ENCODE measurements around the gene SLC9C1. TPM values are rescaled to one million over a fixed set of nuclear protein-coding genes. Genes with fewer than 3 reads are reported as not detected.
A peak's percentile ranks its signal among the peaks of the same experiment; 100 is the strongest.

The SLC9C1 gene
- total RNA-seq, 3 donors from 2014 or later: 0.34 to 0.96 (median 0.51) TPM

DNA sequence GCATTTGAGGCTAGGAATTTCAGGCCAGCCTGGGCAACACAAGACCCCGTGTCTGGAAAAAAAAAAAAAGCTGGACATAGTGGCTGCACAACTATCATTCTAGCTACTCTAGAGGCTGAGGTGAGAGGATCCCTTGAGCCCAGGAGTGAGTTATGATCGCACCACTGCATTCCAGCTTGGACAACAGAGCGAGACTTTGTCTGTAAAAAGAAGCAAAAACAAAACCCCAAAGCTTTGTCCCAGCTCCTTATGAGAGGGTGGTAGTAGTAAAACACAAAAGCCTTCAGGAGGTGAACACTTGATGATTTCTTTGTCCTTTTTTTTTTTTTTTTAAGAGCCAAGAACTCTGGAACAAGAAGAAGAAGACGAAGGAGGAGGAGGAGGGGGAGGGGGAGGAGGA lies 37.8 kb upstream of the SLC9C1 start:
- no peak for ATAC-seq
- H3K4me3 ChIP-seq: no peak overlapping the region
- no peak for DNase-seq
- TF ChIP-seq, protein P1, sequence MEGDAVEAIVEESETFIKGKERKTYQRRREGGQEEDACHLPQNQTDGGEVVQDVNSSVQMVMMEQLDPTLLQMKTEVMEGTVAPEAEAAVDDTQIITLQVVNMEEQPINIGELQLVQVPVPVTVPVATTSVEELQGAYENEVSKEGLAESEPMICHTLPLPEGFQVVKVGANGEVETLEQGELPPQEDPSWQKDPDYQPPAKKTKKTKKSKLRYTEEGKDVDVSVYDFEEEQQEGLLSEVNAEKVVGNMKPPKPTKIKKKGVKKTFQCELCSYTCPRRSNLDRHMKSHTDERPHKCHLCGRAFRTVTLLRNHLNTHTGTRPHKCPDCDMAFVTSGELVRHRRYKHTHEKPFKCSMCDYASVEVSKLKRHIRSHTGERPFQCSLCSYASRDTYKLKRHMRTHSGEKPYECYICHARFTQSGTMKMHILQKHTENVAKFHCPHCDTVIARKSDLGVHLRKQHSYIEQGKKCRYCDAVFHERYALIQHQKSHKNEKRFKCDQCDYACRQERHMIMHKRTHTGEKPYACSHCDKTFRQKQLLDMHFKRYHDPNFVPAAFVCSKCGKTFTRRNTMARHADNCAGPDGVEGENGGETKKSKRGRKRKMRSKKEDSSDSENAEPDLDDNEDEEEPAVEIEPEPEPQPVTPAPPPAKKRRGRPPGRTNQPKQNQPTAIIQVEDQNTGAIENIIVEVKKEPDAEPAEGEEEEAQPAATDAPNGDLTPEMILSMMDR (IDR thresholded peaks at IDR 0.05): no peak
- H3K9me3 ChIP-seq: no peaks in the 10 kb centered on the region
- H3K4me1 ChIP-seq (ENCODE audit: low read depth): no peaks in the 10 kb centered on the region
- intact Hi-C loops (cut with DNase I, micrococcal nuclease): no loop called here
- H3K36me3 ChIP-seq (ENCODE audit: low read depth): no peaks in the 10 kb centered on the region

DNA sequence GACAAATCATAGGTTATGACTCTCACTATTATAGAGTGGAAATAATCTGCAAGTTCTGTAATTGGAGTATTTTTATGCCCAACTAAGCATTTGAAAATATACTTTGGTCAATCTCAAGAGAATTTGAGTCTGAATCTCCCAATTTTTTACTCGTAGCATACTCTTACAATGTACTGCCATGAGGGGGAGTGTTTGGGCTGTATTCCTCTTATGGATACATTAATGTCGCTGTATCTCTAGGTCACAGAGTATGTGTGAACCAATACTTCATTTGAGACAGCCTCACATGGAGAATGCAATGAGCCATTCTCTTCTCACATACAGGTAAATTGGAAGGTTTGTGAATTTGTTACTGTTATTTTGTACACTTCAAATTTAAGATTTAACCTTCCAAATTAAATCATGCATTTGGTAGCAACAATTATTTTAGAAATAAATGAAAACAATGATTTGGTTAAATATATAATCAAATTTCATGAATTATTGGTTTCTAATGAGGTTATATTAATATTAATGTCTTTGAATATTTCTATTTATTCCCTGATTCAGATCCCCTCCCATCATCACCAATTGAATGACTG lies 33.4 kb upstream of the SLC9C1 start:
- peak; percentile 97 for ATAC-seq
- intact Hi-C loops (cut with DNase I, micrococcal nuclease): loop anchor here (2.0 to 10.0 kb wide), 2 partner anchors 187 to 191 kb away; no protein-coding TSS in a partner anchor
- TF ChIP-seq, protein P1 (IDR thresholded peaks at IDR 0.05): peak; percentile 52

DNA sequence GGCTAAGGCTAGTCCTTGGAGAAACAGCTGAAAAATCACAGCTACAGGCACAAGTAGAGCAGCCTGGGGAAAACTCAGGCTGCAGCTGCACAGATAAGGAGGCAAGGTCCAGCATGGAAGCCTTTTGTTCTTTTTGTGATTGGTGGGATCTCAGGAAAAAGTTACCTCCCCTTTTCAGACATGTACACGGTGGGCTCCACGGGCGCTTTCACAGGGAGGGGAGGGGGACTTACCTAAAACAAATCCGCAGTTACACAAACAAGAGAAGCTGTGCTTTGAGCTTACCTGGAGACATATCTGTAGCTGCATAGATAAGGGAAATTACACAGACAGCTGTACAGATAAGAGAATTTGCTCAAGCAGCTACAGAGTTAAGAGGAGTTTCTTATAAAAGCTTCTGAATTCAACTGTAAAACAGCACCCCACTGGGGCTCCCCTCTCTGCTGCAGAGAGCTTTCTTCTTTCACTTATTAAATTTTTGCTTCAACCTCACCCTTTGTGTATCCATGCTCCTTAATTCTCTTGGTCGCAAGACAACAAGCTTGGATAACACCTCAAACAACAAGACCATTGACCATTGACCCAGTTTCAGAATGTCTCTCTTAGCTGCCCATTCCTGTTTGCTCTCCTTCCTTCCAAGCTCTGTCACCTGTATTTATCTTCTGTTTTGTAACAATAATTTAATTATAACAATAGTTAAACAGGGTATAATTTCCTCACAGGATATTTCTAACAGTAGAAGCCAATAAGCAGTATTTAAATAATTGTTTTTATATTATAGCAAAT lies 28.0 kb upstream of the SLC9C1 start:
- DNase-seq: no peak
- no peaks in the 10 kb centered on the region for H3K4me1 ChIP-seq (ENCODE audit: low read depth)
- TF ChIP-seq, protein P1 (IDR thresholded peaks at IDR 0.05): no peak
- no peak overlapping the region for H3K4me3 ChIP-seq
- H3K9me3 ChIP-seq: no peaks in the 10 kb centered on the region
- H3K36me3 ChIP-seq (ENCODE audit: low read depth): no peaks in the 10 kb centered on the region
- intact Hi-C loops (cut with DNase I, micrococcal nuclease): loop anchor here in 1 of 2 donors (10.0 kb wide), 1 partner anchor 193 kb away; no protein-coding TSS in a partner anchor
- ATAC-seq: peak; percentile 78

More for the DNA sequence above, 33.4 kb upstream of the SLC9C1 start:
- no peak overlapping the region for H3K4me3 ChIP-seq
- DNase-seq: peak in 1 of 3 donors; percentile 74
- H3K4me1 ChIP-seq (ENCODE audit: low read depth): no peaks in the 10 kb centered on the region
- H3K36me3 ChIP-seq (ENCODE audit: low read depth): no peaks in the 10 kb centered on the region
- H3K9me3 ChIP-seq: no peaks in the 10 kb centered on the region

DNA sequence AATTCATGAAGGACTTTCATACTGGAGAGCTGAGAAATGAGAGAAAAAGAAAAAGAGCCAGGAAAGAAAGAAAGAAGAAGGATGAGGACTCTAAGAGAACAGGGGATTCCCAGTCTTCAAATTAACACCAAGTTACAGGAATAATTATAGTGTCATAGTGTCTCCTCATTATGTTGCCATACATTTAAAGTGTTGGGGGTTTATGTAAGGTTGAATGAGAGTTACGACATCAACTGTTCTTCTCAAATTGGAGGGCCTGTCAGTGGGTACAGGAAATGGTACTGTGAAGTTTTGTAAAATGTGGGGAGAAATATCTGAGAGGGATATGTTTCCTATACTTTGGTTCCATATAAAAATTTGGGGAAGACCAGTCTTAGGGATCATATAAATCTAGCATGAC lies 26.7 kb upstream of the SLC9C1 start:
- intact Hi-C loops (cut with DNase I, micrococcal nuclease): loop anchor here in 1 of 2 donors (10.0 kb wide), 1 partner anchor 194 kb away; no protein-coding TSS in a partner anchor
- DNase-seq (no peak), ATAC-seq (no peak)

DNA sequence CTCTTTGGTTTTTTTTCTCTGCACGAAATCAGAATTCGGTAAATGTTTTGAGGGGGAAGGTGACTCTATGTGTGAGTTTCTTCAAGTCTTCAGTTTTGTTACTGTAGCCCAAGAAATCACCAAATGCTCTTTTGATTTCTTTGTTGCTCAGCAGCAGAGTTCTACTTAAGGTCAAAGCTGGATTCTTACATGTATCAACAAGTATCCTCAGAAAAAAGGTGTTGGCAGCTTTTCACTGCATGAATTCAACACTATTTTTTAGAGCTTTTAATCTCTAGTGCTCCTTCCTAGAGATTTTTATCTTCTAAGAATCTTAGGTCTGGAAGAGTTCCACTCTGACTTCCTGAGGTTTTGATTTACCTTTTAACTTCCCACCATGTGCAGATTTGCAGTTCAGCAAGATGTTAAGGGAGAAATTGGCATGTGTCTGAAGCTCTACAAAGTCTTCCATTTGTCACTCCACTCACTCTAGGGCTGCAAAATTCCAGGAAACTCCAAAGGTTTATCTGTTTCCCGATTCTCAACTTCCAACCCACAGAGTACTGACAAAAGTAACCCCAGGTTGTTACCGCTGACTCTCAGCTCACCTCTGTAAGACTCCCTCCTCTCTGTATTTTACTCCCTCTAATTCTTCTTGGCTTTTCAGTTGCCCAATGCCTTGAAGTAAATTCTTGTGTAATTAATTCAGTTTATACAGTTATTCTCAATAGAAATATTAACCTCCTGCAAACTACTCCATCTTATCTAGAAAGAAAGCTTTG lies 25.7 kb upstream of the SLC9C1 start:
- Histone ChIP-seq H3K4me1 (ENCODE audit: low read depth) (no peaks in the 10 kb centered on the region), H3K4me3 (no peak overlapping the region), H3K9me3 (peaks cover 7% of the 10 kb centered on the region), H3K36me3 (ENCODE audit: low read depth) (no peaks in the 10 kb centered on the region)
- DNase-seq (no peak), ATAC-seq (no peak)
- TF ChIP-seq, protein P1 (IDR thresholded peaks at IDR 0.05): no peak
- intact Hi-C loops (cut with DNase I, micrococcal nuclease): loop anchor here in 1 of 2 donors (10.0 kb wide), 1 partner anchor 195 kb away; no protein-coding TSS in a partner anchor

More for the DNA sequence above, 26.7 kb upstream of the SLC9C1 start:
- peaks cover 7% of the 10 kb centered on the region for H3K9me3 ChIP-seq
- H3K4me1 ChIP-seq (ENCODE audit: low read depth): no peaks in the 10 kb centered on the region
- TF ChIP-seq, protein P1 (IDR thresholded peaks at IDR 0.05): no peak
- no peak overlapping the region for H3K4me3 ChIP-seq
- no peaks in the 10 kb centered on the region for H3K36me3 ChIP-seq (ENCODE audit: low read depth)

All from mucosa of descending colon (tissue), 3 donors.